Activated CD8-positive, alpha-beta T cell treated with anti-CD3 and anti-CD28 coated beads, Interleukin-2, amount 10 ng/mL, durations not matched to agents 7 days and 5 days (primary cell): ENCODE measurements around the gene VARS2. TPM values are rescaled to one million over a fixed set of nuclear protein-coding genes. Genes with fewer than 3 reads are reported as not detected.
"Not testable (repeated sequence)": the region's sequence is repeated elsewhere in the genome, so short reads cannot be mapped to it uniquely, and the experiment has no call there.

Source experiments
- ATAC-seq: fragments of 150-1000 bp; cut with Tn5 transposase; one replicate; pipeline ENCODE4 v1.10.0; 2021; ENCODE audit warnings: moderate library complexity
- CTCF ChIA-PET: fragments of 350-600 bp; sonication (Branson Sonifier 250); formaldehyde crosslinking; loops from one replicate; lab custom pipeline; 2021; ENCODE audit warnings: antibody characterized with exemption; lab: Charles Lee
- POLR2A ChIA-PET: fragments of 350-600 bp; sonication (Branson Sonifier 250); formaldehyde crosslinking; loops from one replicate; lab custom pipeline; 2021; ENCODE audit warnings: antibody characterized with exemption; lab: Charles Lee
- DNase-seq: peaks from one replicate; pipeline ENCODE4 v3.0.0-alpha.2; 2020
- H3K27ac Mint-ChIP-seq: one replicate; pipeline ENCODE4 v1.8.0; 2021; ENCODE audit warnings: mild to moderate bottlenecking, mixed read lengths
- H3K27me3 Mint-ChIP-seq: one replicate; pipeline ENCODE4 v1.8.0; 2021; ENCODE audit warnings: low read depth, mixed read lengths
- H3K36me3 Mint-ChIP-seq: one replicate; pipeline ENCODE4 v1.8.0; 2021; ENCODE audit warnings: low read depth, mixed read lengths
- H3K4me1 Mint-ChIP-seq: one replicate; pipeline ENCODE4 v1.8.0; 2021; ENCODE audit warnings: low read depth, mixed read lengths
- H3K4me3 Mint-ChIP-seq: one replicate; pipeline ENCODE4 v1.8.0; 2021; ENCODE audit warnings: mild to moderate bottlenecking, mixed read lengths
- H3K9me3 Mint-ChIP-seq: one replicate; pipeline ENCODE4 v1.8.0; 2022; ENCODE audit warnings: mixed read lengths; ENCODE audit not compliant: insufficient read depth
- total RNA-seq, 2 experiments: library from RNA; stranded (reverse); gene quantifications; one replicate each; pipeline ENCODE4 v1.2.3, GENCODE V29; 2021

Gene VARS2
- total RNA-seq, 2 experiments from 2014 or later, result 38.4 to 38.8 TPM

DNA sequence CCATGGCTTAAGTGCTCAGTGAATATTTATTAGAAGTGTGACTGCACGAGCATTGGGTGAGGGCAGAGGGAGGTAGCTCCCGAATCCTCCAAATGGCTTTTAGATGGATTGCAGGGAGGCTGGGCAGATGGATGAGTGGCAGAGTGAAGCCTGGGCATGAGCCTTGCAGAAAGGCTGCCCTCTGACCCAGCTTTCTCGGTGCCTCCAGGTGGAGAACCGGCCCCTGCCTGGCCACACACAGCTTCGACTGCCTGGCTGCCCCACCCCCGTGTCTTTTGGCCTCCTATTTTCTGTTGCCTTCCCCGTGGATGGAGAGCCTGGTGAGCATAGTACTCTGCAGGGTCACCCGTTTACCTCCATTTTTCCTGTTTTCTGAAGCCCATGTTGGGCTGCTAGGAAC lies 3.4 kb downstream of the VARS2 start:
- no peaks in the 10 kb centered on the region for H3K9me3 Mint-ChIP-seq
- no peak overlapping the region for H3K4me3 Mint-ChIP-seq
- CTCF ChIA-PET, result interaction anchor here (1.1 to 9.3 kb wide), 7 partner anchors 12 to 238 kb away, joined by 3 to 97 read pairs (median 56); no protein-coding TSS in a partner anchor
- peaks cover 38% of the 10 kb centered on the region for H3K36me3 Mint-ChIP-seq
- DNase-seq, result no peak
- H3K4me1 Mint-ChIP-seq, result peaks cover 29% of the 10 kb centered on the region
- H3K27ac Mint-ChIP-seq, result no peak overlapping the region
- no peaks in the 10 kb centered on the region for H3K27me3 Mint-ChIP-seq
- POLR2A ChIA-PET, result interaction anchor here (0.9 kb wide), 1 partner anchor 10 kb away, joined by 3 read pairs; the partner anchor contains the start of gene GTF2H4
- no peak for ATAC-seq

DNA sequence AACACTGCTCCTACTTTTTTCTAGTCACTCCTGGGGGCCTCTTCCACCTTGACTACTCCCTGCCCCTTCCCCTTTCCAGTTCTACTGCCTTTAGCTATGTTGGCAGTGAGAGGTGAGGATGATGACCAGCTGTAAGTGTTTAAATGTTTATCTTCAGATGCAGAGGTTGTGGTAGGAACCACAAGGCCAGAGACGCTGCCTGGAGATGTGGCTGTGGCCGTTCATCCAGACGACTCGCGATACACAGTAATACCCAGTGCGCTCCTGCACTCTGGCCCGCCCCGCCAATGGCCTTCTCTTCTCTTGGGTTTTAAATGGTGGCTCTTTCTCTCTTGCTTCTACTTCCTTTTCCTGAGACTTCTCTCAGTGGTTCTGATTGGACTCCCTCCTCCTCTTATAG lies 4.6 kb downstream of the VARS2 start:
- Mint-ChIP-seq H3K9me3 (no peaks in the 10 kb centered on the region), H3K27ac (no peak overlapping the region), H3K36me3 (peaks cover 37% of the 10 kb centered on the region), H3K4me1 (peaks cover 21% of the 10 kb centered on the region), H3K27me3 (no peaks in the 10 kb centered on the region), H3K4me3 (no peak overlapping the region)
- no peak for ATAC-seq
- CTCF ChIA-PET, result interaction anchor here (0.6 to 9.3 kb wide), 4 partner anchors 152 to 167 kb away, joined by 3 to 83 read pairs (median 3); no protein-coding TSS in a partner anchor
- DNase-seq, result no peak
- POLR2A ChIA-PET, result no interaction called here

DNA sequence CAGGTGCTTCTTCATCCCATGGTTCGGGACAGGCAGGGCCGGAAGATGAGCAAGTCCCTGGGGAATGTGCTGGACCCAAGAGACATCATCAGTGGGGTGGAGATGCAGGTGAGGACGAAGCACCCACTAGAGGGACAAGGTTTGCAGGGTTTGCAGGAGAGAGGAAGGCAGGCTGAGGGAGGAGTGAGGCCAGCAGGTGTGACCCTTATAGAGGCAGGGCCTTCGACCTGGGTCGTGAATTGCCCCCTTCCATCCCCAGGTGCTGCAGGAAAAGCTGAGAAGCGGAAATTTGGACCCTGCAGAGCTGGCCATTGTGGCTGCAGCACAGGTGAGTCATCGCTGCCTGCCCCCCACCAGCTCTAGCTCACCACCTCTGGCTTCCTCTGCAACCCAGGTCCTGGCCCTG lies 8.4 kb downstream of the VARS2 start:
- Mint-ChIP-seq H3K27ac (no peak overlapping the region), H3K4me3 (no peak overlapping the region), H3K4me1 (no peaks in the 10 kb centered on the region), H3K27me3 (no peaks in the 10 kb centered on the region), H3K36me3 (peaks cover 39% of the 10 kb centered on the region), H3K9me3 (no peaks in the 10 kb centered on the region)
- CTCF ChIA-PET, result no interaction called here
- POLR2A ChIA-PET, result no interaction called here
- ATAC-seq, result no peak
- DNase-seq, result no peak

DNA sequence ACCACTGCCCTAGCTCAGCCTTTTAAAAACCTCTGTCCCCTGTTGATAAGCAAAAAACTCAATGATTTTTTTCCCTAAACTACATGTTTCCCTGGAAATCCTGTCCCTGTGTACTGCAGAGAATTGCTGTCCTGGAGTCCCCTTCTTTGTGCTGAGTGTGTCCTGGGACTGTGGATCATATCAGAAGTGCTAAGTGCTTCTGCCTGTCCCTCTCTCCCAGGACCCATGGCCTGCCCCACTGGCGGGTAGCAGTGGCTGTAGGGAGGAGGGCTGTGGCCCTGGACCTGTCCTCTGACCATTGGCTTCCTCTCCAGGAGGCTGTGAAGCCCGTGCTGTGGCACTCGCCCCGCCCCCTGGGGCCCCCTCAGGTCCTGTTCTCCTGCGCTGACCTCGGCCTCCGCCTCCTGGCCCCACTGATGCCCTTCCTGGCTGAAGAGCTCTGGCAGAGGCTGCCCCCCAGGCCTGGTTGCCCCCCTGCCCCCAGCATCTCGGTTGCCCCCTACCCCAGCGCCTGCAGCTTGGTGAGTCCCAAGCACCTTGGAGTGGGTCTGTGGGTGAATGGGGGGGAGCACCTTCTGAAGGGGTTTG lies 10.1 kb downstream of the VARS2 start:
- H3K36me3 Mint-ChIP-seq, result peaks cover 39% of the 10 kb centered on the region
- H3K4me1 Mint-ChIP-seq, H3K4me3 Mint-ChIP-seq, POLR2A ChIA-PET, DNase-seq, H3K9me3 Mint-ChIP-seq, ATAC-seq, H3K27me3 Mint-ChIP-seq, H3K27ac Mint-ChIP-seq: not testable (repeated sequence)
- CTCF ChIA-PET, result interaction anchor here (1.3 kb wide), 1 partner anchor 9 kb away, joined by 5 read pairs; no protein-coding TSS in a partner anchor

DNA sequence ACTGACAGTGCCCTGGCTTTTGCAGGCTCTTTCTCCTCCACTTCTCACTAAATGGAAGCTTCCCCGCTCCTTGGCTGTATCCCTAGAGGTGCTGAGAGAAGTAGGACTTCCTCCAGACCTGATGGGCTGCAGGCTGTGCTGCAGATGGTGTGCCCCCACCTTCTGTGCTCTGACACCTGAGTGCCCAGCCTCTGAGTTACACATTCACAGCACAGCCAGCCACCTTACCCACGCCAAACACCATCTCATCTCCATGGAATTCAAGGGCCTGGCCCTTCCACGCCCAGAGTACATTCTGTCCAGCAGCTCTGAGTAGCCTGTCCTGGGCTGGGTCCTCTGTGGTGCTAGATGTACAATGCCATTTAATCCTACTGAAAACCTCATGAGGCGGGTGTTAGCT lies 12.6 kb downstream of the VARS2 start:
- Mint-ChIP-seq H3K9me3 (no peaks in the 10 kb centered on the region), H3K27me3 (no peaks in the 10 kb centered on the region), H3K4me3 (no peak overlapping the region), H3K4me1 (no peaks in the 10 kb centered on the region), H3K27ac (no peak overlapping the region), H3K36me3 (peaks cover 31% of the 10 kb centered on the region)
- ChIA-PET CTCF (interaction anchor here (0.7 to 1.9 kb wide), 5 partner anchors 11 to 176 kb away, joined by 3 to 10 read pairs (median 3); no protein-coding TSS in a partner anchor), POLR2A (no interaction called here)
- ATAC-seq (no peak), DNase-seq (no peak)

DNA sequence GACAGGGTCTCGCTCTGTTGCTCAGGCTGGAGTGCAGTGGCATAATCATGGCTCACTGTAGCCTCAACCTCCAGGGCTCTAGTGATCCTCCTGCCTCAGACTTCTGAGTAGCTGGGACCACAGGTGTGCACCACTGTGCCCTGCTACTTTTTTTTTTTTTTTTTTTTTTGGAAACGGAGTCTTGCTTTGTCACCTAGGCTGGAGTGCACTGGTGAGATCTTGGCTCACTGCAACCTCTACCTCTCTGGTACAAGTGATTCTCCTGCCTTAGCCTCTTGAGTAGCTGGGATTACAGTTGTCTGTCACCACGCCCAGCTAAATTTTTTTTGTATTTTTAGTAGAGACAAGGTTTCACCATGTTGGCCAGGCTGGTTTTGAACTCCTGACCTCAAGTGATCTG lies 13.0 kb downstream of the VARS2 start:
- H3K27ac Mint-ChIP-seq, DNase-seq, ATAC-seq, H3K27me3 Mint-ChIP-seq, POLR2A ChIA-PET, H3K9me3 Mint-ChIP-seq, H3K4me1 Mint-ChIP-seq, H3K4me3 Mint-ChIP-seq: not testable (repeated sequence)
- H3K36me3 Mint-ChIP-seq, result peaks cover 31% of the 10 kb centered on the region
- CTCF ChIA-PET, result interaction anchor here (1.1 to 1.3 kb wide), 3 partner anchors 105 to 175 kb away, joined by 3 to 4 read pairs (median 3); no protein-coding TSS in a partner anchor

DNA sequence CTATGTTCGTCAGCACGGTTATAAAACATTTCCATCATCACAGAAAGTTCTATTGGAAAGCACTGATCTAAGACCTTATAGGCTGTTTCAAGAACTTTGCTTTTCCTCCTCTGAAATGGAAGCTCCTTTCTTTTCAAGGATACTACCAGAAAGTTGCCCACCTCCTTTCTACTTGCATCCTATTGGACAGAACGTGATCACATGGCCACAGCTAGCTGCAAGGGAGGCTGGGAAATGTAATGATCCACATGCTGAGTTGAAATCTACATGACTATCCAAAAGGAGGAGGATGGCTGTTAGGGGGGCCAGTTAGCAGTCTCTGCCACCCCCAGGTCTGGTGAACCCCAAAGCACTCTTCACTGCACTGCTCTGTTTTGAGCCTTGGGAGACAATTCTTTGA lies 14.6 kb downstream of the VARS2 start:
- DNase-seq (no peak), ATAC-seq (no peak)
- no peaks in the 10 kb centered on the region for H3K4me1 Mint-ChIP-seq
- no peak overlapping the region for H3K4me3 Mint-ChIP-seq
- no peaks in the 10 kb centered on the region for H3K9me3 Mint-ChIP-seq
- H3K27ac Mint-ChIP-seq, result no peak overlapping the region
- ChIA-PET CTCF (interaction anchor here (0.5 to 3.2 kb wide), 5 partner anchors 14 to 826 kb away, joined by 3 to 11 read pairs (median 3); partner anchors contain the start of gene VARS2), POLR2A (no interaction called here)
- H3K36me3 Mint-ChIP-seq, result peaks cover 22% of the 10 kb centered on the region
- no peaks in the 10 kb centered on the region for H3K27me3 Mint-ChIP-seq

DNA sequence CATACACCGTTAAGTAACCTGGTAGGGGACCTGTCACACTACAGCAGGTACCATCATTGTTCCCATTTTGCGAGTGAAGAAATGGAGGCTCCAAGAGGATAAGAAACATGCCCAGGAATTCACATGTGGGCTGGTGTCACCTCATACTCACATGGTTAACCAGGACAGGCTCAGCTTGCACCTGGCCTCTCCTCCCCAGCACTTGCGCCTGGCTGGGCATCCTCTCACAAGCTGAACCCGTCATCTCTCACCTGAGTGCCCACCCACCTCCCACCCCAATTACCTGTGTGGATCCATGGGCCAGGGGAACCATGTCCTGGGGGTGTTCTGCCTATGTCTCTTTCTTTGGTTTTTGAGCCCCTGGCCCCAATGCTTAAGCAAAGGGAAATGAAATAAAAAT lies 16.5 kb downstream of the VARS2 start:
- Mint-ChIP-seq H3K4me3 (no peak overlapping the region), H3K4me1 (no peaks in the 10 kb centered on the region), H3K9me3 (no peaks in the 10 kb centered on the region), H3K36me3 (peaks cover 22% of the 10 kb centered on the region), H3K27me3 (no peaks in the 10 kb centered on the region), H3K27ac (no peak overlapping the region)
- POLR2A ChIA-PET, result no interaction called here
- no peak for ATAC-seq
- DNase-seq, result no peak
- CTCF ChIA-PET, result interaction anchor here (1.2 to 3.2 kb wide), 2 partner anchors 16 to 142 kb away, joined by 4 to 11 read pairs; partner anchors contain the start of gene VARS2

DNA sequence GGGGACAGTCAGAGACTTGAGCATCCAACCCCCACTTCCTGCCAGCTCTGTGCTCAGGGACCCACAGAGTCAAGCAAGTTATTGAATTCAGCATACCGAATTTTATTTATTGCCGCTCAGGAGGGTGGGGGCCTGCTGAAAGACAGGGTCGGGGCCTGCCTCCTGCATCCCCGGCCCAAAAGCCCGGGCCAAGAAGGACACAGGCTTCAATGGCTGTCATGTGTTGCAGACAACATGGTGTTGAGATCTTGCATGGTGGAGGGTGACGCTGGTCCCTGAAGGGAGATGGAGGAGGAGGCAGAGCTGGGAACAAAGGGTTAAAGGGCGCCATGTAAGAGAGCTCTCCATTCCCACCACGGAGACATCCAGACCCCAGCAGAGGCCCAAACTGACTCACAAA lies 17.2 kb downstream of the VARS2 start:
- DNase-seq, result no peak
- ChIA-PET POLR2A (no interaction called here), CTCF (interaction anchor here (0.6 to 1.0 kb wide), 2 partner anchors 60 to 138 kb away, joined by 3 to 4 read pairs; no protein-coding TSS in a partner anchor)
- no peak for ATAC-seq
- Mint-ChIP-seq H3K27ac (no peak overlapping the region), H3K4me1 (no peaks in the 10 kb centered on the region), H3K27me3 (peaks cover 2% of the 10 kb centered on the region), H3K36me3 (peaks cover 19% of the 10 kb centered on the region), H3K4me3 (no peak overlapping the region), H3K9me3 (no peaks in the 10 kb centered on the region)

DNA sequence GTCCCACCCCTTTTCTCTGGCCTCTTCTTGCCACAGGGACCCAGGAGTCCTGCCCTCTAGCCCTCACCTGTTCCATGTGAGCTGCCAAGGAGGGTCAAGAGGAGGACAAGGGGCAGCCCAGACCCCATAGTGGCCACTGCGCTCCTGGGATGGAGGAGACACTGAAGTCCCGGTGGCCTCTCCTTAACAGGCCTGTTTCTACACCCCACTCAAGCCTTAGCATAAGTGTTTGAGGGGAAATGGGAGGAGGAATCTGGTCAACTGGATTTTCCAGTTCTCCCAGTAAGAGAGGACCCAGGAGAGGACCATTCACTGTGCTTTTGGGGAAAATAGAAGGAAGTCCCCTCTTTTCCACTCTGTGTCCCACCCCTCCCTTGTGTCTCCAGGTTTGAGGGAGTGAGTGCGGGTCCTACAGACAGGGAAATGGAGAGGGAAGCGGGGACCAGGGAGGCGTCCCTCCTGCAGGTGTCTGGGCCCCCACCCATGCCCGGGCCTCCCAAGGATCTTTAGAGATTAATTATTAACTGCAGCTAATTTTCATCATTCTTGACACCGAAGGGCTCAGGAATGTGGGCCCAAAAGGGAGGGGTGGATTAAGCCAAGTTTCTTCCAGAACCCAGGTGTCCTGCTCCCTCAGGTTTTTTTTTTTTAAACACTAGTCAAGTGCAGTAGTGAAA lies 18.1 kb downstream of the VARS2 start, which contains the start of gene SFTA2:
Gene SFTA2 (minus strand): TSS at position 202 of the 677 bp plus-strand sequence. CDS start 74 bp downstream, at position 128.
- no peak for DNase-seq

DNA sequence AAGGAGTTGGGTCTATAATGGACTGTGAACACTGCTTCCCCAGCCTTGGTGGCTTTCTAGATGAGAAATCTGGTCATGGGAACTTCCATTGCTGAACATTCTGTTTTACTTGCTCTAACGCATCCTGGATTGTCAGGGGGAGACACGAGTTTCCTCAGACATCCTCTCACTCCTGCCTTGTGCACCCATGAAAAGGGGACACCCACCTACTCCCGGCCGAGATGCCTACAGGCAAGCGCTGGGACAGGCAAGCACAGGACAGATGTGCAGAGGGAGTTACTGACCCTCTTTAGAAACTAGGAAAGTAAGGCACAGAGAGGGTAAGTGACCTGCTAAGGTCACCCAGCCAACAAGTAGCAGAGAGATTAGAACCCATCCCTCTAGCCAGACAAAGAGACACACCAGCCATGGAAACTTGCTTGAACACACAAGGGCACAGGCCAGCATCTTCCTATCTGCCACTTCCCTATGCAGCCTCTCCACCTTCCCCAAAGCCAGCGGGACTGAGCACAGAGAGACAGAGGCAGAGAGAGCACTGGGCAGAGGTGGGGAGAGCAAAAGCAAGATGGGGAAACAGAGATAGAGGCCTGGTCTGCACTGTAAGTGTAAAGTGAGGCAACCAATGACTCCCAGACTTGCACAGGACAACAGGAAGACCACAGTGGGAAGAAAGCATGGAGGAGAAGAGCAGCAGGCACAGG lies 18.8 kb downstream of the VARS2 start:
- ATAC-seq (no peak), DNase-seq (no peak)
- Mint-ChIP-seq H3K27me3 (peaks cover 6% of the 10 kb centered on the region), H3K27ac (no peak overlapping the region), H3K36me3 (peaks cover 8% of the 10 kb centered on the region), H3K9me3 (no peaks in the 10 kb centered on the region), H3K4me1 (no peaks in the 10 kb centered on the region), H3K4me3 (no peak overlapping the region)
- ChIA-PET CTCF (no interaction called here), POLR2A (no interaction called here)

More for the DNA sequence above, 18.1 kb downstream of the VARS2 start, which contains the start of gene SFTA2:
- CTCF ChIA-PET, result interaction anchor here (0.6 to 1.0 kb wide), 2 partner anchors 60 to 137 kb away, joined by 3 to 4 read pairs; no protein-coding TSS in a partner anchor
- H3K36me3 Mint-ChIP-seq, result peaks cover 13% of the 10 kb centered on the region
- H3K27me3 Mint-ChIP-seq, result peaks cover 6% of the 10 kb centered on the region
- ATAC-seq, result no peak
- H3K4me1 Mint-ChIP-seq, result no peaks in the 10 kb centered on the region
- H3K9me3 Mint-ChIP-seq, result no peaks in the 10 kb centered on the region
- POLR2A ChIA-PET, result no interaction called here
- no peak within 1 kb of the TSS for H3K27ac Mint-ChIP-seq
- H3K4me3 Mint-ChIP-seq, result no peak within 1 kb of the TSS
